ENCODE results near the gene ADAMTS6.

The ADAMTS6 gene

DNA sequence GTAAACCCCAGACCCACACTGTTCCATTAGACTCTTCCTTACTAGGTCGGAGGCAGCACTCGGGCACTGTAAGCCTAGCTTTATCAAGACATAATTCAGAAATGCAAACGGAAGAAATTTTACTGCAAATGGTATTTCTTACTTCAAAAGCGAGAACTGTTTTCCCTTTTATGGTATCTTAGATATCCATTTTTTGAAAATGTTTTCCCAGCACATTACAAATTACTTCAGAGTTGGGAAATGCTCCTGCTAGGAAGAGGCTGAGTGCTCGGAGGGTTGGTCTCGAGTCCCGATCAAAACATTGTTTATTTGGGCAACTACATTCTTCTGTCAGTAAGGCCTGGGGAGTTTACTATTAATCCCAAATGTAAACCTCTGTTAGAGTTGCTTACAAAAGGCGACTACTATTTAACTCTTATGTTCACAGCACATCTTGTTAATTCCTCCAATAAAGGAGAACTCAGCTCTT, 380.1 kb downstream of the ADAMTS6 start:
- no peak for DNase-seq

DNA sequence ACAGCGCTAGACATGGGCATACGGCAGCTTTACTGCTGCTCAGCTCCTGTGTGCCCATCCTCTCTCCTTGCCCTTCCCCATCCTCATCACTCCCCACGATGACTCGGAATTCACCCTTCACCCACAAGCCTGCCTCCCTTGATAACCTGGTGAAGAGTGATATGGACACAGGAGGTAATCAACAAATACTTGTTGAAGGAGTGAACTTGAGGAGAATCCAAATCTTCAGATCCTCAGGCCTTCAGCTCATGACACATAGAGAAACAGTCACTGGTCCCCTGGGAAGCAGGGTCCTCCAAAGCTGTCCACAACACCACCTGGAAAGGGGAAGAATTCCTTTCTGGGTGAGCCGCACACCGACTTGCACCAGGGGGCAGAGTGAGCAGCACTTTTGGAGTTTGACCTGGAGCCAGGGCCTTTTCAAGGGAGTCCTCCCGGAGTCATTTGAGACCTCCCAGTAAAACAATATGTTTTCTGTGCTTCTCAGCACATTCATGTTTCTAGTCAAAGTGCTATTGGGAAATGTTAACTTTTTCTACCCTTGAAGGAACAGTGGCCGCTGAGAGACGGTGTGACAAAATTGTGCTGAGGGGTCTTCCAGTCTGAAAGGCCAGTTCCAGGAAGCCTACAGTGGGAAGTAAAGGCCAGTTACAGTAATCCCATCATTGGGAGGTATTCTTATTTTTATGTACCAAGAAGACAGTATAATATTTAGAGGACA, 380.6 kb downstream of the ADAMTS6 start:
- DNase-seq: peak; percentile 16

Data from activated CD8-positive, alpha-beta memory T cell treated with anti-CD3 and anti-CD28 coated beads, Interleukin-2, amount 50 U/mL, for 4 hours (primary cell).